CD4-positive, alpha-beta T cell treated with Interleukin-15 for 4 hours (primary cell): ENCODE results near the gene MDFI.

Experiments
- DNase-seq: peaks from one replicate; pipeline ENCODE4 v3.0.0-alpha.2; 2020; ENCODE audit warnings: low spot score

The MDFI gene

GRCh38 chr6:41638002-41638934 lies at the start of gene MDFI:
MDFI (plus strand) TSS chr6:41638468; CDS start chr6:41638750, 282 bp downstream.
- no peak for DNase-seq

- no peak for DNase-seq
Observed at GRCh38 chr6:41589223-41589622, 49.0 kb upstream of the MDFI start.

- no peak for DNase-seq
Observed at GRCh38 chr6:41589636-41590622, 48.3 kb upstream of the MDFI start.

GRCh38 chr6:41591122-41591521 lies 47.1 kb upstream of the MDFI start:
- no peak for DNase-seq

GRCh38 chr6:41591859-41592502 lies 46.3 kb upstream of the MDFI start:
- DNase-seq = peak; percentile 78

GRCh38 chr6:41593406-41593805 lies 44.9 kb upstream of the MDFI start:
- no peak for DNase-seq

GRCh38 chr6:41593839-41594238 lies 44.4 kb upstream of the MDFI start:
- no peak for DNase-seq

- no peak for DNase-seq
Observed at GRCh38 chr6:41594326-41594725, 43.9 kb upstream of the MDFI start.

- DNase-seq = no peak
Observed at GRCh38 chr6:41594766-41595165, 43.5 kb upstream of the MDFI start.

- DNase-seq = no peak
Observed at GRCh38 chr6:41595166-41595565, 43.1 kb upstream of the MDFI start.

GRCh38 chr6:41596096-41596685 lies 42.1 kb upstream of the MDFI start:
- DNase-seq = no peak

GRCh38 chr6:41596807-41597206 lies 41.5 kb upstream of the MDFI start:
- DNase-seq = no peak

- DNase-seq = no peak
Observed at GRCh38 chr6:41597246-41598000, 40.8 kb upstream of the MDFI start.

GRCh38 chr6:41598670-41599014 lies 39.6 kb upstream of the MDFI start:
- DNase-seq = no peak

- DNase-seq = no peak
Observed at GRCh38 chr6:41599015-41599851, 39.0 kb upstream of the MDFI start.

- DNase-seq = no peak
Observed at GRCh38 chr6:41599852-41600445, 38.3 kb upstream of the MDFI start.

GRCh38 chr6:41600499-41601247 lies 37.6 kb upstream of the MDFI start:
- DNase-seq = no peak

- DNase-seq = no peak
Observed at GRCh38 chr6:41601248-41601549, 37.1 kb upstream of the MDFI start.

GRCh38 chr6:41602422-41602743 lies 35.9 kb upstream of the MDFI start:
- DNase-seq = no peak
